Vagina (tissue), 2 donors: Measurements from ENCODE around the gene C11orf71.

Source experiments
- POLR2AphosphoS5 ChIP-seq, 2 donors: sonication (generic); formaldehyde crosslinking; IDR thresholded peaks; one replicate each; pipeline ENCODE4 v1.9.0; 2017; ENCODE audit warnings: antibody characterized with exemption in 2 of 2, mild to moderate bottlenecking in 2 of 2, low read depth in 1 of 2; ENCODE audit not compliant: insufficient read depth in 1 of 2
- TF ChIP-seq, protein P1 (sequence below), 3 experiments: fragments of 450-650 bp in 2 of 3; fragments of 200-600 bp in 1 of 3; sonication (generic) in 1 of 3; IDR thresholded peaks; one replicate each; pipeline ENCODE4 v1.5.1; 2017 to 2019; ENCODE audit warnings: antibody characterized with exemption in 3 of 3, mild to moderate bottlenecking in 2 of 3, moderate library complexity in 2 of 3

DNA sequence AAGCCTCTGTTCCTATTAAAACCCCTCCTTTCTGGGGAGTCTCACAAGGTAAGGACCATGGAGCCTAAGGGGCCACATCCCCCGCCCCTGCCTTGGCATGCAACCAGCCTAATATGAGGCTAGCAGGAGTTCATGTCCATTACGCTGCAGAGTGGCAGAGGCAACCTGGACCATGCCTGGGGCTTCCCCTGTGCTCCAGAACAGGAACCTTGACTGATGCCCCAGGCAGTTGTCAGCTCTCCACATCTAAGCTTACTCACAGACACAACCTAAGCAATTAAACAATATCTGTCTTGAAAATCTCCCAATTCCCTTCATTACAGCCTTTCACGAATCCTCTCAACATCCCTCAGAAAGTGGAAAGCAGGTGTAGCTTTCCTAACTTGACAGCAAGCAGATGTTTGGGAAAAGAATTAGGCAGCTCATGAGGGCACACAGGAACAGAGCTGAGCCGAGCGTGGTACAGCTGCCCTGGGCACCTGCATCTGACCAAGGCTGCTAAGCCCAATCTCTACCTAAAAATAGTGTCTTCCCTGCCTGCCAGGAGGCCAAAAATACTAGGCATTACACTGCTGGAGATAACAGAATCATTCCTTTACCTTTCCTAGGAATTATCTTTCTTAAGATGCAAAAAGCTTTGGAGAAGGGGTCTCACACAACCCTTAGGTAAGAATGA is 20.8 kb downstream of the C11orf71 start:
- TF ChIP-seq, protein P1, sequence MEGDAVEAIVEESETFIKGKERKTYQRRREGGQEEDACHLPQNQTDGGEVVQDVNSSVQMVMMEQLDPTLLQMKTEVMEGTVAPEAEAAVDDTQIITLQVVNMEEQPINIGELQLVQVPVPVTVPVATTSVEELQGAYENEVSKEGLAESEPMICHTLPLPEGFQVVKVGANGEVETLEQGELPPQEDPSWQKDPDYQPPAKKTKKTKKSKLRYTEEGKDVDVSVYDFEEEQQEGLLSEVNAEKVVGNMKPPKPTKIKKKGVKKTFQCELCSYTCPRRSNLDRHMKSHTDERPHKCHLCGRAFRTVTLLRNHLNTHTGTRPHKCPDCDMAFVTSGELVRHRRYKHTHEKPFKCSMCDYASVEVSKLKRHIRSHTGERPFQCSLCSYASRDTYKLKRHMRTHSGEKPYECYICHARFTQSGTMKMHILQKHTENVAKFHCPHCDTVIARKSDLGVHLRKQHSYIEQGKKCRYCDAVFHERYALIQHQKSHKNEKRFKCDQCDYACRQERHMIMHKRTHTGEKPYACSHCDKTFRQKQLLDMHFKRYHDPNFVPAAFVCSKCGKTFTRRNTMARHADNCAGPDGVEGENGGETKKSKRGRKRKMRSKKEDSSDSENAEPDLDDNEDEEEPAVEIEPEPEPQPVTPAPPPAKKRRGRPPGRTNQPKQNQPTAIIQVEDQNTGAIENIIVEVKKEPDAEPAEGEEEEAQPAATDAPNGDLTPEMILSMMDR (IDR thresholded peaks at IDR 0.05): no peak
- no peak for TF ChIP-seq POLR2AphosphoS5 (IDR thresholded peaks at IDR 0.05; ENCODE audit: insufficient read depth in 1 of 2, low read depth in 1 of 2)
